ENCODE results near the gene LPP.

LPP gene

DNA sequence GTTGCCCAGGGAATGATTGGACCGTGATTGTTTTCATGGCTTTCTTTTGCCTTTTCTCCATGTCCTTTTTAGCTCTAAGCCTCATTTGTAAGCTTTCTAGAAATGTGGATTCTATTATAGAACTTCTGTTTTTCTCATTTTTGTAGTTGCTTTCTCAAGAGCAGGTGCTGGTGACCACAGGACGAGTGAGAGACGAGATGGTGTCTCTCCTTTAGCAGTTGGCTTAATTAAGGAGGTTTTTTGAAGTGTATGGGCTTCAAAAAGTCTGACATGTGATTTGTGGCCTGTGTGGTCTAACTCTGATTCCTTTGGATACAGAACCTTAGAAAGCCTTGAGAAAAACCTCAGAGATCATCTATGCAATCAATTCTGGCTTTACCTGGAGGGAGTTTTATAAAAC is 292.8 kb downstream of the LPP start:
- no peak for DNase-seq

DNA sequence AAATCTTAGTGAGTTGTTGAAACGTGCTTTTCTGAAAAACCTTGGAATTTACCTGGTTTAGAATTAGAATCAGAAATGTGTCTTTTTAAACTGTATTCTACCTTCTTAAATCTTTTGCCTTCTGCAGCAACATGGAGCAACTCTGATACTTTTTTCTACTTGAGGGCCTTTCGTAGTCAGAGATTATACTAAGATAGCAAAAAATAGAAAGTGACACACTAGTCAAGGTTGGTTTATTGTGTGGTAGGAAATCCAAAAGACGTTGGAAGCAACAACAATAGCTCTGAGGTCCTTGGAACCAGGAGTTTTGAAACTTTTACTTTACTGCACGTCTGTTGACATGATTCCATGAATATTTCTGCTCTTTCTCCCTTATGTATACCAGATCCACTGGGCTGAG is 294.9 kb downstream of the LPP start:
- DNase-seq: no peak

DNA sequence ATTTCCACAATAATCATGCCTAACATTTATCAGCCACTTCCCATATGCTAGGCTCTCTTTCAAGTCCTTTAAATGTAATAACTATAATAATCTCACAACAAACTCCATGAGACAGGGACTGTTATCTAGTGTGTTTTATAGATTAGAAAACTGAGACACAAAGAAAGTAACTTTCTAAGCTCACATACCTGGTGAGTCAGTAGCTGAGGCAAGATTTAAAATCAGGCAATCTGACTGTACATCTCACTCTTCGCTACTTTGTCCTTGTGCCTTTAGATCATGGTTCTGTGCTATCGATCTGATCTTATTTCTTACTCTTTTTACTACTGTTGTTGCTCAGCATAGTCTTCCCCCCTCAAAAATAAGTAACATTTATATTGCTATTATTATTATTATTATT is 295.5 kb downstream of the LPP start:
- DNase-seq: no peak

- no peak for DNase-seq
These were observed 298.3 kb downstream of the LPP start for GRCh38 chr3:188452158-188452772.

DNA sequence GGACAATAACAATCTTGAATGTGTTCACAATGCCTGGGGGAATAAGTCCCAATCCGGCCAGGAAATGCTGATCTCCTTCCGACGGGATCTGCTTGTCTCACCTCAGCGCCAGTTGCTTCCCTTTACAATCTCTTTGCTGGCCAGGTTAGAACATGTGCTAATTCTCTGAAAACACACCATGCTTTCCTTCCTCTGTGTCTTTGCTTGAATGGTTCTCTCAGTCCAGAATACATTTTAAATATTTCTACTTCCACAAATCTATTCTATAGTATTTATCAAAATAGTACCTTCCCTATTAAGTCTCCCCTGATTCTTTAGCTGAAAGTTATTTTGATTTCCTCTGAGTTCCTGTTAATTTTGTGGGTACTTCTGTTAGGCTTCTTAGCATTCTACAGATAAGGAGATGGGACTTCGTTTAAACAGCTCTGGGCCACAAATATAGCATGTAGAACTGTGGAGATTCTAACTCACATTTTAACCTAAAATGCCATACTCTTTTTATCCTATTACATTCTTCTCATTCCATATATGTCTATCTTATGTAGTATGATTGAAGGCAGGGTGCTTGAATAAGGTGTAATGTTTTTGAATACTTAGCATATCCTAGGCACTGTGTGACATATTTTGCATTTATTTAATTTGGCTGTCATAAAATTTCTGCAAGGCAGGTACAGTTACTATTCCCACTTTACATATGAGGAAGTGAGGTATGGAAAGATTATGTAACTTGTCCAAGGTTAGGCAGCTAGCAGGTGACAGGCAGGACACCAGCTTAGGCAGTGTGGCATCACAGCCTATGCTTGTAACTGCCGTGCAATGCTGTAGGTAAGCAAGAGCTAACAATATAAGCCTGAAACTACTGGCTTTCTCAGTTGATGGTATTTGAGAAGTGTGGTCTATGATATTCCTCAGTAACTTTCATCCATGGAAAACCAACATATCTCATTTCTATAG is 299.8 kb downstream of the LPP start:
- DNase-seq: no peak

GRCh38 chr3:188455748-188456147 is 301.8 kb downstream of the LPP start:
- DNase-seq: no peak

- no peak for DNase-seq
These were observed 304.8 kb downstream of the LPP start for GRCh38 chr3:188458756-188459155.

DNA sequence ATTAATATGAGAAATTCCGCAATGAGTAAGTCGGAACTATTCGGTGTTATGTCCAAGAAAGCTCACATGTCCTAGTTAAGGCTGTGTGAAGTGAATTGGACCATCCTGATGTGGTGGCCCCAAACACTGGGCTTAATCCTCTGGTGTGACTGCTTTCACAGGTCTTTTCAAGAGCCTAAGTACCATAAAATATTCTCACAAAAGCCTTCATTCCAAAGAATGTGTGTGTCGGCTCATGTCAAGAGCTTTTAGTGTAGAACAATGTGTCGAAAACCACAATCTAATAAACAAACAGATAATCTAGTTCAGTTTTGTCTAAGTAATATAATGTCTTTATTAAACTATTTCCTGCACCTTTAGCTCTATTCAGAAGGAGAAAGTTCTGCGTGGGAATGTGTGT is 311.4 kb downstream of the LPP start:
- DNase-seq: no peak

- no peak for DNase-seq
These were observed 314.2 kb downstream of the LPP start for GRCh38 chr3:188468196-188468595.

DNA sequence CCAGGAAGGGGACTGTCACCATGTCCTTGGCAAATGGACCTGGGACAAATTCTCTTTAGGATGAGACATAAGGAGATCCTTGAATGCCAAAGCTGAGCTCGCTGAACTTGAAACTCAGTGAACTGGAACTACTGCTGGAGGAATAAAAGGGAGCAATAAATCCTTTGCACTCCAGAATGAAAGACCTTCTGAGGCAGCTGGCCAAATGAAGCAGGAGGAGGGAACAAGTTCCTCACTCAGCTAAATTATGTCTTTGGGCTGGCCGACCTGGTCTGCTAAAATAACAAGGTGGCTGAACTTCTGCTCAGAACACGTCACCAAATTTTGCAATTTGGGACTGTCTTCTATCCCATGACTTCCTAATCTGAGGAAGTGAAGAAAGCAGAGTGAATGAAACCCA is 314.7 kb downstream of the LPP start:
- DNase-seq: no peak

GRCh38 chr3:188469228-188469885 is 315.4 kb downstream of the LPP start:
- no peak for DNase-seq

- DNase-seq: no peak
These were observed 316.7 kb downstream of the LPP start for GRCh38 chr3:188470508-188471130.

DNA sequence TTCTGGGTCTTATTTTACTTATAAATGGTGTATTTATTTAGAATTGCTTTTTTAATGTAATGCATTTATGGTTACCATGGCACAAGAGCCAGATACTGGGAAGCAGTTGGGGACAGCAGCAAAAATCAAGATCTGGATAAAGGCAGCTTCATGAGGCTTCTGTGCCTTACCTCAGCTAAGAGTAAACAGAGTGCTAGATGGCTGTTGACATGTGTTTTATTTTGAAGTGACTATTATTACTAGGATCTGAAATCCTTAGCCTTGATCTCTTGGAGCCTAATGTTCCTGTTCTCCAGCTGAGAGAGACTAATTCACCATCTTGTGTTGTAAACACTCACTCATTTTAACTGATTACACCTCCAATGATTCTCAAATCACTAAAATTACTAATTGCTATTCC is 317.8 kb downstream of the LPP start:
- DNase-seq: no peak

- DNase-seq: no peak
These were observed 318.4 kb downstream of the LPP start for GRCh38 chr3:188472336-188472735.

GRCh38 chr3:188473045-188473444 is 319.1 kb downstream of the LPP start:
- no peak for DNase-seq

DNA sequence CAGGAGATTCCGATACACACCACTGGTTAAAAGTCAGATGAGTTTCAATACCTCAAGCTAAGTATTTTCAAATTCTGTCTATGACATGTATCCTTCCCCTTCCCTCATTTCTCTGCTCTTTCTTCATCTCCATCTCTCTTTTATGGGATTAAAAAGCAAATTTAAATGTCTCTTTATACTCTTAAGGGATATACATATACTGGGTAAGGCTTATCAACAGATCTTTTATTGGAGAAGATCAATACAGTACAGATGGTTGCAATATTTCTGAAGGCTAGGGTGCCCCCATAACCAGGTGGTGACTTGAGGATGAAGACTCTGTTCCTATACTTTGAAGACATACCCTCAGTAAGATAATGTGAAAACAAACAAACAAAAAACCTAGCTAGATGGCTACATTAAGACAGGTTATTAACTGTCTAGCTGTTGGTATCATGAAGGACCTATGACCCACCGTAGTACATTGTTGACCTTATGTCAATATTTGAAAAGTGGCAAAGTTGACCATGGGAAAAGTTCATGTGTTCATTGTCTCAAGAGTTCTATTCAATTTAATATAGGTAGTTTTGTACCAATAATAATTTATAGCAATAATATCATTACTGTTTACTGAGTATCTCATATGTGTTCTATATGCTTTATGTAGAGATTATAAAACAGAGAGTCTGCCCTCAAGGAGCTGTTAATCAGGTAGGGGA is 319.8 kb downstream of the LPP start:
- no peak for DNase-seq

DNA sequence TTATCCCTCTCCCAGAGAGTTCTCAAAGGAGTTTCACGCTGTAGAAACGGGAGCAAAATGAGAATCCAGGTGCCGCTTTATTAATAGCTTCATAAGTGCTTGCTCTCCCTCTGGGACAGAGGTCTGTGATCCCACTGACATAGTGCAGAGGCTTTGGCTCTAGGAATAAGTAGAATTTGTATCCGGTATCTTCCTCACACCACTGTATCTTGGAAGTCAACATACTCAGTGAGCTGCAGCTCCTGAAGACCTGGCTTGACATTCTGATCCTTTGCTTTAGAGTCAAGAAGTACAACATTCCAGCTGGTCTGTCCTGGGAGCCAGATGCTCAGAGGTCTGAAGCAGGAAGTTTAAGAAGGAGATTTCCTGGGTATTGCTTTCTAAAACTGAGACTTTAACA is 323.0 kb downstream of the LPP start:
- DNase-seq: no peak

GRCh38 chr3:188480011-188480410 is 326.1 kb downstream of the LPP start:
- DNase-seq: no peak

- DNase-seq: no peak
These were observed 329.0 kb downstream of the LPP start for GRCh38 chr3:188482929-188483328.

DNA sequence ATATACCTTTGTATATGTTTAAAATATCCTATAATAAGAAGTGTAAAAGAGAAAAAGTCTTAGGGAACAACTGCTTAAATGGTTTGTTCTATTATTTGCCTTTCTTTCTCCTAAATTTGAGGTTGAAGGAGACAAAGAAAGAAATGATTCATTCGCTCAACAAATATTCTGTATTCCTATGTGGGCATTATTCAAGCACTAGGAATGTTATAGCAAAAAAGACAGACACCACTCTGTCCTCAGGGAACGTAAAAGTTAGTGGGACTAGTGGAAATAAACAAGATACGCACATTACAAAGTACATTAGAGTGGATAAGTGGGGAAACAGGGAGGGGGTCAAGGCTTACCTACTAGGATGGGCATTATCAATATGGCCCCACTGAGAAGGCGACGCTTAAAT is 332.2 kb downstream of the LPP start:
- DNase-seq: no peak

- DNase-seq: no peak
These were observed 333.0 kb downstream of the LPP start for GRCh38 chr3:188486952-188487351.

DNA sequence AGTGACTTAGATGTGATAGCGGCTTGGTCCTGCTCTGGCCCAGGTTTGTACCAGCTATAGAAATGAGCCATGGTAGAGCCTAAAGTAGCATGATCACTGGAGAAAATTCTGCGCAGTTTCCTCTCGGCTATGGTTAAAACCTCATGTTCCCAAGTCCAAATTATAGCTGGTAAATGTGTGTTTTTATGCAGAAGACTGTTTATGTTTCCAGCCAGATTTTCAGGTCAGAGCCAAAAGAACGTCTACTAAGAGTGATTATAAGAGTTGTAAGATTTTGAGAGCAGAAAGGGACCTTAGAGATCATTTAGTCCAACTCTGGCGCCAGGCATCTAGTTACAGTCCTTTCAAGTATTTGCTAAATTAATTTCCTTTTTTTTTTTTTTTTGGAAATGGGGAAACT is 333.7 kb downstream of the LPP start:
- no peak for DNase-seq

- DNase-seq: no peak
These were observed 334.8 kb downstream of the LPP start for GRCh38 chr3:188488801-188489200.

Measured in KG1 (cell line).